OCI-LY3 (cell line): ENCODE results near the gene BRME1.

Source experiments
- H2AFZ ChIP-seq: fragments of 200-600, 300-600 bp; shearing (Covaris generic); 2 replicates; pipeline ENCODE4 v1.6.0; 2014; ENCODE audit warnings: antibody characterized with exemption, low read depth, low read length
- H3K27ac ChIP-seq: fragments of 200-600, 300-600 bp; sonication (generic); 2 replicates; pipeline ENCODE4 v1.5.1; 2014; ENCODE audit warnings: mild to moderate bottlenecking, low read length, moderate library complexity, mixed read lengths
- H3K27me3 ChIP-seq: fragments of 200-600, 300-600 bp; sonication (generic); 2 replicates; pipeline ENCODE4 v1.6.1; 2014; ENCODE audit warnings: low read depth, low read length, mixed read lengths
- H3K36me3 ChIP-seq: fragments of 200-600, 300-600 bp; sonication (generic); replicated peaks from 2 replicates; pipeline ENCODE3; 2014; ENCODE audit warnings: low read depth, low read length, mixed read lengths
- H3K4me1 ChIP-seq: fragments of 300-600, 200-600 bp; sonication (generic); 2 replicates; pipeline ENCODE4 v1.6.1; 2014; ENCODE audit warnings: low read length, mixed read lengths
- H3K4me2 ChIP-seq: fragments of 200-600, 300-600 bp; sonication (generic); 2 replicates; pipeline ENCODE4 v1.6.1; 2014; ENCODE audit warnings: low read length, mixed read lengths
- H3K4me3 ChIP-seq: fragments of 300-600, 200-600 bp; sonication (generic); 2 replicates; pipeline ENCODE4 v1.5.1; 2014; ENCODE audit warnings: antibody characterized with exemption, mild to moderate bottlenecking, low read length, moderate library complexity
- H3K79me2 ChIP-seq: fragments of 300-600, 200-600 bp; shearing (Covaris generic); 2 replicates; pipeline ENCODE4 v1.6.1; 2014; ENCODE audit warnings: mild to moderate bottlenecking, low read length, mixed read lengths
- H3K9ac ChIP-seq: fragments of 300-600, 200-600 bp; shearing (Covaris generic); 2 replicates; pipeline ENCODE4 v1.6.0; 2014; ENCODE audit warnings: mild to moderate bottlenecking, low read length, moderate library complexity
- H3K9me3 ChIP-seq: fragments of 200-600, 300-600 bp; shearing (Covaris generic); 2 replicates; pipeline ENCODE4 v1.6.1; 2014; ENCODE audit warnings: low read length, mixed read lengths; ENCODE audit not compliant: insufficient read depth
- H4K20me1 ChIP-seq: fragments of 200-600, 300-600 bp; sonication (generic); 2 replicates; pipeline ENCODE4 v1.6.1; 2016; ENCODE audit warnings: low read length, mixed read lengths; ENCODE audit not compliant: insufficient read depth
- CTCF ChIP-seq: fragments of 200-600, 300-600 bp; sonication (generic); IDR thresholded peaks from 2 replicates; pipeline ENCODE4 v1.5.1; 2014; ENCODE audit warnings: antibody characterized with exemption, low read length, low read depth
- EZH2phosphoT487 ChIP-seq: fragments of 200-600 bp; shearing (Covaris generic); IDR thresholded peaks from 2 replicates; pipeline ENCODE4 v1.6.1; 2018; ENCODE audit warnings: antibody characterized with exemption, mixed run types, low read depth

BRME1 gene

GRCh38 chr19:13931391-13932148, 25.7 kb upstream of the BRME1 start:
- Histone ChIP-seq H3K27me3 (no peaks in the 10 kb centered on the region), H3K9ac (no peak overlapping the region), H3K9me3 (no peaks in the 10 kb centered on the region), H3K4me3 (no peak overlapping the region), H3K36me3 (peaks cover 7% of the 10 kb centered on the region), H3K4me1 (no peaks in the 10 kb centered on the region), H3K79me2 (no peaks in the 10 kb centered on the region), H3K27ac (no peak overlapping the region), H2AFZ (no peak overlapping the region), H3K4me2 (no peak overlapping the region), H4K20me1 (no peaks in the 10 kb centered on the region)
- TF ChIP-seq EZH2phosphoT487 (no peak), CTCF (no peak)

- Histone ChIP-seq H4K20me1 (no peaks in the 10 kb centered on the region), H3K4me1 (no peaks in the 10 kb centered on the region), H3K9ac (no peak overlapping the region), H3K27ac (no peak overlapping the region), H2AFZ (no peak overlapping the region), H3K4me2 (no peak overlapping the region), H3K36me3 (peaks cover 13% of the 10 kb centered on the region), H3K27me3 (no peaks in the 10 kb centered on the region), H3K79me2 (no peaks in the 10 kb centered on the region), H3K9me3 (no peaks in the 10 kb centered on the region), H3K4me3 (no peak overlapping the region)
- TF ChIP-seq CTCF = no peak
- no peak for TF ChIP-seq EZH2phosphoT487
These were observed 24.5 kb upstream of the BRME1 start for GRCh38 chr19:13930402-13930801.

GRCh38 chr19:13929956-13930355, 24.0 kb upstream of the BRME1 start:
- no peak for TF ChIP-seq EZH2phosphoT487
- TF ChIP-seq CTCF = no peak
- no peak overlapping the region for H3K27ac ChIP-seq
- H4K20me1 ChIP-seq = no peaks in the 10 kb centered on the region
- no peak overlapping the region for H3K9ac ChIP-seq
- no peaks in the 10 kb centered on the region for H3K27me3 ChIP-seq
- H3K4me3 ChIP-seq = no peak overlapping the region
- no peaks in the 10 kb centered on the region for H3K79me2 ChIP-seq
- H3K4me1 ChIP-seq = no peaks in the 10 kb centered on the region
- H3K36me3 ChIP-seq = peaks cover 13% of the 10 kb centered on the region
- no peak overlapping the region for H2AFZ ChIP-seq
- no peaks in the 10 kb centered on the region for H3K9me3 ChIP-seq
- no peak overlapping the region for H3K4me2 ChIP-seq

- Histone ChIP-seq H3K27me3 (no peaks in the 10 kb centered on the region), H3K36me3 (peaks cover 13% of the 10 kb centered on the region), H2AFZ (no peak overlapping the region), H3K9me3 (no peaks in the 10 kb centered on the region), H3K4me3 (no peak overlapping the region), H3K27ac (no peak overlapping the region), H3K4me2 (no peak overlapping the region), H3K79me2 (no peaks in the 10 kb centered on the region), H3K9ac (no peak overlapping the region), H4K20me1 (no peaks in the 10 kb centered on the region), H3K4me1 (no peaks in the 10 kb centered on the region)
- no peak for TF ChIP-seq EZH2phosphoT487
- TF ChIP-seq CTCF = no peak
These were observed 23.4 kb upstream of the BRME1 start for GRCh38 chr19:13929340-13929739.
